ENCODE measurements around the gene IFT57.

DNA sequence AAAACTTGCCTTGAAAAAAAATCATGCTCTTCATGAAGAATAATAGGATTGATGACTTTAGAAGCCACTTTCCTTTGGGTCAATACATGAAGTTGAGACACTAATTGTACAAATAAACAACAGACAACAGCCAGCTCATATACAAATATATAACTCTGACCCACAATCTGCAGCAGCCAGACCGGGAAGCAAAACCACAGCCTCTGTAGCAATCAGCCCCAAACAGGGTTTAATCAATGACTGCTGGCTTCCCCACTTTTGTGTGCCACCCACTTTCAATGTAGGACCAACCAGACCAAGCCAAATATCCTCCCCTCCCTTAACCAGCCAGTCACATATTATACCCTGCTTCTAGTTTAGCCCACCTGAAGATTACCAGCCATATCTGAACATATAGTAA is 39.0 kb downstream of the IFT57 start:
- no peak for TF ChIP-seq EZH2phosphoT487 (conservative IDR thresholded peaks at IDR 0.05; ENCODE audit: low read length)
- TF ChIP-seq, protein P1, sequence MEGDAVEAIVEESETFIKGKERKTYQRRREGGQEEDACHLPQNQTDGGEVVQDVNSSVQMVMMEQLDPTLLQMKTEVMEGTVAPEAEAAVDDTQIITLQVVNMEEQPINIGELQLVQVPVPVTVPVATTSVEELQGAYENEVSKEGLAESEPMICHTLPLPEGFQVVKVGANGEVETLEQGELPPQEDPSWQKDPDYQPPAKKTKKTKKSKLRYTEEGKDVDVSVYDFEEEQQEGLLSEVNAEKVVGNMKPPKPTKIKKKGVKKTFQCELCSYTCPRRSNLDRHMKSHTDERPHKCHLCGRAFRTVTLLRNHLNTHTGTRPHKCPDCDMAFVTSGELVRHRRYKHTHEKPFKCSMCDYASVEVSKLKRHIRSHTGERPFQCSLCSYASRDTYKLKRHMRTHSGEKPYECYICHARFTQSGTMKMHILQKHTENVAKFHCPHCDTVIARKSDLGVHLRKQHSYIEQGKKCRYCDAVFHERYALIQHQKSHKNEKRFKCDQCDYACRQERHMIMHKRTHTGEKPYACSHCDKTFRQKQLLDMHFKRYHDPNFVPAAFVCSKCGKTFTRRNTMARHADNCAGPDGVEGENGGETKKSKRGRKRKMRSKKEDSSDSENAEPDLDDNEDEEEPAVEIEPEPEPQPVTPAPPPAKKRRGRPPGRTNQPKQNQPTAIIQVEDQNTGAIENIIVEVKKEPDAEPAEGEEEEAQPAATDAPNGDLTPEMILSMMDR (IDR thresholded peaks at IDR 0.05; ENCODE audit: insufficient read depth, low read length, poor library complexity, severe bottlenecking): no peak

Data from SU-DHL-6 (cell line).